ENCODE measurements around the gene TNPO3. TPM values are rescaled to one million over a fixed set of nuclear protein-coding genes. Genes with fewer than 3 reads are reported as not detected.

TNPO3 gene
- total and polyA plus RNA-seq, 4 donors: 12.3 to 45.9 (median 25.9) TPM

DNA sequence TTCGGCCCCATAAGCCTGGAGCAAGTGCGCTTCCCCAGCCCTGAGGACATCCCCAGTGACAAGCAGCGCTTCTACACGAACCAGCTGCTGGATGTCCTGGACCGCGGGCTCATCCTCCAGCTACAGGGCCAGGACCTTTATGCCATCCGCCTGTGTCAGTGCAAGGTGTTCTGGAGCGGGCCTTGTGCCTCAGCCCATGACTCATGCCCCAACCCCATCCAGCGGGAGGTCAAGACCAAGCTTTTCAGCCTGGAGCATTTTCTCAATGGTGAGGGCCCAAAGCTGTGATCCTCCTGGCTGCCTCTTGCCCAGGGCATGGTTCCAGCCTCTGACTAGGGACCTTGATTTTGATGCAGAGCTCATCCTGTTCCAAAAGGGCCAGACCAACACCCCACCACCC is 107.1 kb downstream of the TNPO3 start:
- no peaks in the 10 kb centered on the region for H3K9me3 ChIP-seq (ENCODE audit: control insufficient read depth in 4 of 4, insufficient read depth in 3 of 4, low read length in 3 of 4)
- H3K9ac ChIP-seq (ENCODE audit: insufficient read depth in 1 of 2, low read length in 2 of 2): no peak overlapping the region
- no peak for TF ChIP-seq CTCF (IDR thresholded peaks at IDR 0.05; ENCODE audit: control extremely low read depth, extremely low read depth)
- H3K36me3 ChIP-seq (ENCODE audit: control insufficient read depth in 4 of 4, insufficient read depth in 4 of 4, low read length in 4 of 4): peaks cover 0 to 6% (median 2%) of the 10 kb centered on the region in 4 donors
- WGBS, 2 donors: 92 to 96% methylated on average over 9 of the region's 9 CpGs
- no peak overlapping the region for H3K4me3 ChIP-seq
- H3K27me3 ChIP-seq (ENCODE audit: control insufficient read depth in 3 of 3, insufficient read depth in 3 of 3, low read length in 2 of 3): no peaks in the 10 kb centered on the region
- no peak overlapping the region for H3K27ac ChIP-seq (ENCODE audit: low read depth in 1 of 2, low read length in 1 of 2)
- ATAC-seq (ENCODE audit: insufficient read depth, low FRiP score): no peak
- no peak for DNase-seq
- H3K4me1 ChIP-seq (ENCODE audit: control insufficient read depth in 5 of 5, insufficient read depth in 5 of 5, low read length in 5 of 5): peaks cover 0 to 9% (median 0%) of the 10 kb centered on the region in 5 donors

- DNase-seq (no peak), ATAC-seq (ENCODE audit: insufficient read depth, low FRiP score) (no peak)
- Histone ChIP-seq H3K9me3 (ENCODE audit: control insufficient read depth in 4 of 4, insufficient read depth in 3 of 4, low read length in 3 of 4) (no peaks in the 10 kb centered on the region), H3K9ac (ENCODE audit: insufficient read depth in 1 of 2, low read length in 2 of 2) (no peak overlapping the region), H3K4me1 (ENCODE audit: control insufficient read depth in 5 of 5, insufficient read depth in 5 of 5, low read length in 5 of 5) (peaks cover 0 to 9% (median 0%) of the 10 kb centered on the region in 5 donors), H3K27ac (ENCODE audit: low read depth in 1 of 2, low read length in 1 of 2) (no peak overlapping the region), H3K4me3 (no peak overlapping the region), H3K36me3 (ENCODE audit: control insufficient read depth in 4 of 4, insufficient read depth in 4 of 4, low read length in 4 of 4) (peaks cover 0 to 6% (median 2%) of the 10 kb centered on the region in 4 donors), H3K27me3 (ENCODE audit: control insufficient read depth in 3 of 3, insufficient read depth in 3 of 3, low read length in 2 of 3) (no peaks in the 10 kb centered on the region)
- TF ChIP-seq CTCF (IDR thresholded peaks at IDR 0.05; ENCODE audit: control extremely low read depth, extremely low read depth): no peak
- 84 to 90% methylated on average over 21 to 22 of the region's 22 CpGs for WGBS, 2 donors
Measured at GRCh38 chr7:128946936-128947830, 107.7 kb downstream of the TNPO3 start.

DNA sequence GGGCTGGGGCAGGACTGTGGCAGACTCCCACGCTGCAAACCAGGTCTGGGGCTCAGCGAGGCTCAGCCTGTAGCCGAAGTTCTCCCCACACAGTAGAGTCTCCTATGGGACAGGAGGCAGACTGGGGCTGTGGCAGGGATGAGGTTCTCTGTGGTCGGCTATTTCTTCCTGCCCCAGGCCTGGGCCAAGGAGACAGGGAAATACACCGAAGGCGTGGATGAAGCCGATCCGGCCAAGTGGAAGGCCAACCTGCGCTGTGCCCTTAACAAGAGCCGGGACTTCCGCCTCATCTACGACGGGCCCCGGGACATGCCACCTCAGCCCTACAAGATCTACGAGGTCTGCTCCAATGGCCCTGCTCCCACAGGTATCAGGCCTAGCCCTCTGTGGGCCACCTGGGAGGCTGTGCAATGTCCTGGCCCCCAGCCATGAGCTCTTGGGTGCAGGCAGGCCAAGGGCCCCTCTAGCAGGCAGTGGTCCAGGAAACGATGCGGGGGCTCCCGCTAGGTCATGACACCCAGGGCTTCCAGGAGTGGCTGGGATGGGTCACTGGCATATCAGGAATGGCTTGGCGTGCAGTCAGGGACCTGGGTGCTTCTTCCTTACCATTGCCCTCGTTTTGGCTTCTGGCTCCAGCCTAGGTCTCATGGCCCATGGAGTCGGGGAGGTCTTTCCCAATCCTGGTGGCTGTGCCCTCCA is 109.1 kb downstream of the TNPO3 start:
- ATAC-seq (ENCODE audit: insufficient read depth, low FRiP score) (no peak), DNase-seq (no peak)
- H3K27me3 ChIP-seq (ENCODE audit: control insufficient read depth in 3 of 3, insufficient read depth in 3 of 3, low read length in 2 of 3): no peaks in the 10 kb centered on the region
- no peaks in the 10 kb centered on the region for H3K9me3 ChIP-seq (ENCODE audit: control insufficient read depth in 4 of 4, insufficient read depth in 3 of 4, low read length in 3 of 4)
- H3K4me1 ChIP-seq (ENCODE audit: control insufficient read depth in 5 of 5, insufficient read depth in 5 of 5, low read length in 5 of 5): peaks cover 0 to 9% (median 0%) of the 10 kb centered on the region in 5 donors
- WGBS, 2 donors: 89 to 94% methylated on average over 21 of the region's 21 CpGs
- no peak for TF ChIP-seq CTCF (IDR thresholded peaks at IDR 0.05; ENCODE audit: control extremely low read depth, extremely low read depth)
- no peak overlapping the region for H3K4me3 ChIP-seq
- no peak overlapping the region for H3K9ac ChIP-seq (ENCODE audit: insufficient read depth in 1 of 2, low read length in 2 of 2)
- H3K36me3 ChIP-seq (ENCODE audit: control insufficient read depth in 4 of 4, insufficient read depth in 4 of 4, low read length in 4 of 4): peaks cover 0 to 5% (median 0%) of the 10 kb centered on the region in 4 donors
- no peak overlapping the region for H3K27ac ChIP-seq (ENCODE audit: low read depth in 1 of 2, low read length in 1 of 2)
